ENCODE data around the gene NOTCH2.
A peak's percentile ranks its signal among the peaks of the same experiment; 100 is the strongest.

NOTCH2 gene

DNA sequence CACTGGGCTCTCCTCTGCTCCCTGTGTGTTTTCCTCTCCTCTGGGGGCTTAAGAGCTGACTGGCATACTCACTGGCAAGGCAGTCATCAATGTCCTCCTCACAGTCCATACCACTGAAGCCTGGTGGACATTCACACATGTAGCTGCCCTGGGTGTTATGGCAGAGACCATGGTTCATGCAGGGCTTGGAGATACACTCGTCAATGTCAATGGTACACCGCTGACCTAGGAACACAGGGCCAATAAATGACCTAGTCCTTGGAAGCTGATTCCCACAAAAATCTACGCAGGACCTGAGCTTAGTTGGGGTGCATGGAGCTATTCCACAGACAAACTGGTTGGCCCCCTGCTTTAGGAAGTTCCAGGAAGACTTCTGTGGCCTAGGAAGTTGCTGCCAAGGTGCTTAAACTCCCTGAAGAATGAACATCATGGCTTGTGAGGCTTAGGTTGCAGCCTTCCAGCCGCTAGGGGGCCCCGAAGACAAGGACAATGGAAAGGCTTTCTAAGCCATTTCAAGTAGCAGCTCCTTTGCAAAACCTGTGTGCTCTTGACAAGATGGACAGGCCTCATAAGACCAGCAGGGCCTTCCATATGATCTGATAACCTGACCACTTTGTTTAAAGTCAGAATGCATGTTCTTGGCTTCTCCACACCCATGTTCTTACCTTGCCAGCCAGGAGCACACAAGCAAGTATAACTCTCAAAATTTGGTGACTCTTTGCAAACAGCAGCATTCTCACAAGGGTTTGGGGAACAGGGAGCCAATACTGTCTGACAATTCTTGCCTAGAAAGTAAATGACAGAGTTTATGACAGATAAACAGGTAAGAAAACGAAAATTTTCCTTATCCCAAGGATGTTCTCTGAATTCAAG is 120.9 kb downstream of the NOTCH2 start:
- peak; percentile 28 to 44 (median 31) for DNase-seq (ENCODE audit: low read depth in 2 of 3, low spot score in 2 of 3)

- DNase-seq (ENCODE audit: low read depth in 2 of 3, low spot score in 2 of 3), result no peak
Measured at GRCh38 chr1:119947468-119947867, 122.0 kb downstream of the NOTCH2 start.

DNA sequence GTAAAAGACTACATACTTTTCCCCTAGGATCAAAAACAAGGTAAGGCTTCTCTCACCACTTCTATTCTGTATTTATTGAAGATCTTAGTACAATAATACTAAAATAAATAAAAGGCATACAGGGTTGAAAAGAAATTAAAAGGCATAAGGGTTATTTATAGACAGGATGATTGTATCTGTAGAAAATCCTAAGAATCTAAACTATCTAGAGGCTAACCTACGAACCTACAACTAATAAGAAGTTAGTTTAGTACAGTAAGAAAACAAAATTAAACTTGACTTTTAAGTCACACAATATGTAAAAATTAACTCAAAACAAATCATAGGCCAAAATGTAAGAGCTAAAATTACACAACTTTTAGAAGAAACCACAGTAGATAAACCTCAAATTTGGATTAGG is 122.7 kb downstream of the NOTCH2 start:
- DNase-seq (ENCODE audit: low read depth in 2 of 3, low spot score in 2 of 3), result no peak

GRCh38 chr1:119943216-119943615 is 126.2 kb downstream of the NOTCH2 start:
- no peak for DNase-seq (ENCODE audit: low read depth in 2 of 3, low spot score in 2 of 3)

GRCh38 chr1:119941392-119941791 is 128.1 kb downstream of the NOTCH2 start:
- no peak for DNase-seq (ENCODE audit: low read depth in 2 of 3, low spot score in 2 of 3)

DNA sequence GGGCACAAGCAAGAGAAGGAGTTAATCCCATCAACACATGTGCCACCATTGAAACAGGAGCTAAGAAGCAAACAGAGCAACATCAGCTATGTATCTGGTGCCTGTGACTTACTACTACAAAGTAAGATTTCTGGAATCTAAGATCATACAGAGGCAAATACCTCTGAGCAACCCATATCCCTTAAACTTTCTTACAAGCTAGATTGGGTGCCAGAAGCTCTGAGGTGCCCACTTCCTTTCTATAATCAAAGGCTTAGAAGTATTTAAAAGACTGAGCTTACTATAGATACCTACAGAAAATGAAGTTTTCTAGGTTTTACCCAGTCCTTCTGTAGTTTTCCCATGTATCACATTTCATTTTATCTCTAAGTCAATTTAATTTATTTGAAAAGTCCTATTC is 128.8 kb downstream of the NOTCH2 start:
- no peak for DNase-seq (ENCODE audit: low read depth in 2 of 3, low spot score in 2 of 3)

DNA sequence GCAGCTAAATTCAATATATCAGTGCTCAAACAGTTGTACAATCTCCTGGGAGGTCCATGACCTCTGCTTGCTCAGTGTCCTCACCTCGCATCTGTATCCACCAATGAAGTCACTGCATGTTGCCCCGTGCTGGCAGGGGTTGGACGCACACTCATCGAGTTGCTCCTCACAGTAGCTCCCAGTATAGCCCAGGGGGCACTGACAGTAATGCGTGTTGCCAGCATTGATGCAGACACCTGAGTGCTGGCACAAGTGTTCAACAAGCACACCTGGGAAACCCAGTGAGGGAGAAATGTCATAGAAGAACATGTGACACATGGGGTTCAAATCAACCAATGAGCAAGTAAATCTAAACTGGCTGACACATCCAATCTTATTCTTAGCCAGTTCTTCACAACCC is 132.3 kb downstream of the NOTCH2 start:
- DNase-seq (ENCODE audit: low read depth in 2 of 3, low spot score in 2 of 3), result no peak

GRCh38 chr1:119935915-119936314 is 133.5 kb downstream of the NOTCH2 start:
- DNase-seq (ENCODE audit: low read depth in 2 of 3, low spot score in 2 of 3), result no peak

GRCh38 chr1:119935373-119935772 is 134.1 kb downstream of the NOTCH2 start:
- no peak for DNase-seq (ENCODE audit: low read depth in 2 of 3, low spot score in 2 of 3)

GRCh38 chr1:119933397-119933796 is 136.1 kb downstream of the NOTCH2 start:
- no peak for DNase-seq (ENCODE audit: low read depth in 2 of 3, low spot score in 2 of 3)

DNA sequence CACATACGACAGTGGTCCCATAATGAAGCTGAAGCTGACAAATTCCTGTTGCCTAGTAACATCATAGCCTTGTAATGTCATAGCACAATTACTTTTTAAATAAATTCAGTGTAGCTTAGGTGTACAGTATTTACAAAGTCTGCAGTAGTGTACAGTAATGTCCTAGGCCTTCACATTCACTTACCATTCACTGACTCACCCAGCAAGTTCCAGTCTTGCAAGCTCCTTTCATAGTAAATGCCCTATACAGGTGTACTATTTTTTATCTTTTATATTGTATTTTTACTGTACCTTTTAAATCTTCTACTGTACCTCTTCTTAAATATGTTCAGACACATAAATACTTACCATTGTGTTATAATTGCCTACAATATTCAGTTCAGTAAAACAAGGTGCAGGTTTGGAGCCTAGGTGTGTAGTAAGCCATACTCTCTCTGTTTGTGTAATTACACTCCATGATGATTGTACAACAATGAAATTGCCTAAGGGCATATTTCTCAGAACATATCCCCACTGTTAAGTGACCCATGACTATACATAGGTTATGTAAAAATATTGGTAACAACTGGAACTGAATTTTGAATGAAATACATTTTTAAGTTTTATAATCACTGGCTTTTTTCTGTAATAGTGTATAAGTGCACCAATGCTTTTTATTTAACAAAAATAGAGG is 139.7 kb downstream of the NOTCH2 start:
- DNase-seq (ENCODE audit: low read depth in 2 of 3, low spot score in 2 of 3), result no peak

DNA sequence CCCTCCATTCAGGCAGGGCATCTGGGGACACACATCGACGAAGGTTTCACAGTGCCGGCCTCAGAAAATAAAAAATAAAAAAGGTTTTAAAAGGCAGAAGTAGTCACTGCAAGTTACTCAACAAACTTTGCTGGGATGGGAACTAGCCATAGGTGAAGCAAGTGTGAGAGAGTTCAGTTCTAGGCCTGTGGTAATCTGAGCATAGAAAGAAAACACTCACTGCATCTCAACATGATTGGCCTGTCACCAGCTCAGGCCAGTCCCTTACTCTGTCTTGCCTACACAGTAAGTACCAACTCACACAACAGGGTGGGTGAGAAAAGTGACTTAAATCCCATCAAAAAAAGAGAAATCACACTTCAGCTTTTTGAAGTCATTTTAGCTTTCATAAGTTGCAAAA is 142.9 kb downstream of the NOTCH2 start:
- DNase-seq (ENCODE audit: low read depth in 2 of 3, low spot score in 2 of 3), result no peak

DNA sequence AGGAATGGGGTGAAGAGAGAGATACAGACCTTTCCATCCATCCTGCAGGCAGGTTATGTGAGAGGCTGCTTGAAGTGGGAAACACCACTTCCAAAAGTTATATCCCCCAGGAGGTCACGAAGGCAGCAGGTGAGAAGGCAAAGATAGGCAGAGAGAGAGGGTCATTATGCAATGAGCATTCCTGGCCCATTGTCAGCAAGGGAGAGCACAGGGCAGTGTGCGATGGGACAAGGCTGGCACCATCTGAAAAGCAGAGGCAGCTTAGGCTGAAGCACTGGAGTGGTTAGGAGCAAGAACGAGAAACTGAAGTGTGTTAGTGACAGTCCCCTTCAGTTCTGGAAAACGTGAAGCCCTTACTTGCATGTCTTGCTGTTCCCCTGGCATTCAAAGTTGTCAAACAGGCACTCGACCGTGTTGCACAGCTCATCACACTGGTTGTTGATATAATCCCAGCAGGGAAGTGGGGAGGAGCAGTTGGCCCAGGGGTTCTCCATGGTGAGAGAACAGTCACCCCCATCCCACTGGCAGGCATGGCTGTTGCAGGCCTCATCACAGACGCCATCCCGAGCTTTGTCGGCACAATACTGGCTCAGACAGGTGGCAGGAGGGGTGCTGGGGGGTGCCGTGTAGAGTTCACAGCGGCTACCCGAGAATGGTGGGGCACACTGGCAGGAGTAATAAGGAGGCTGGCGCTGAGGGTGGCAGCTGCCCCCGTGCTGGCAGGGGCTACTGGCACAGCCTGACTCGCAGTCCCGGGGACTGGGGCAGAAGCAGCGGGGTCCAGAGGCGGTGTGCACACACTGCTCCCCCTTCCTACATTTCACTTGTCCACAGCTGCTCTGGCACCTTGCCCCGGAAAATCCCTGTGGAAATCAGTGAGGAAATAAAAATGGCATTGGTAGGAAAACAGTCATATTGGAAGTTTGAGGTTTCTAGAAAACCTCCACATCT is 144.2 kb downstream of the NOTCH2 start:
- no peak for DNase-seq (ENCODE audit: low read depth in 2 of 3, low spot score in 2 of 3)

- no peak for DNase-seq (ENCODE audit: low read depth in 2 of 3, low spot score in 2 of 3)
Measured at GRCh38 chr1:119920104-119920968, 149.1 kb downstream of the NOTCH2 start.

- DNase-seq (ENCODE audit: low read depth in 2 of 3, low spot score in 2 of 3), result no peak
Measured at GRCh38 chr1:119919241-119919640, 150.2 kb downstream of the NOTCH2 start.

GRCh38 chr1:119918301-119918700 is 151.2 kb downstream of the NOTCH2 start:
- DNase-seq (ENCODE audit: low read depth in 2 of 3, low spot score in 2 of 3), result no peak

- no peak for DNase-seq (ENCODE audit: low read depth in 2 of 3, low spot score in 2 of 3)
Measured at GRCh38 chr1:119917304-119918055, 152.0 kb downstream of the NOTCH2 start.

- DNase-seq (ENCODE audit: low read depth in 2 of 3, low spot score in 2 of 3), result no peak
Measured at GRCh38 chr1:119915517-119915916, 153.9 kb downstream of the NOTCH2 start.

GRCh38 chr1:119914071-119914470 is 155.4 kb downstream of the NOTCH2 start:
- no peak for DNase-seq (ENCODE audit: low read depth in 2 of 3, low spot score in 2 of 3)

- DNase-seq (ENCODE audit: low read depth in 2 of 3, low spot score in 2 of 3), result no peak
Measured at GRCh38 chr1:119912963-119913362, 156.5 kb downstream of the NOTCH2 start.

Measured in activated CD8-positive, alpha-beta memory T cell treated with anti-CD3 and anti-CD28 coated beads for 48 hours (primary cell).